ENCODE measurements around the gene VIL1.

The VIL1 gene

DNA sequence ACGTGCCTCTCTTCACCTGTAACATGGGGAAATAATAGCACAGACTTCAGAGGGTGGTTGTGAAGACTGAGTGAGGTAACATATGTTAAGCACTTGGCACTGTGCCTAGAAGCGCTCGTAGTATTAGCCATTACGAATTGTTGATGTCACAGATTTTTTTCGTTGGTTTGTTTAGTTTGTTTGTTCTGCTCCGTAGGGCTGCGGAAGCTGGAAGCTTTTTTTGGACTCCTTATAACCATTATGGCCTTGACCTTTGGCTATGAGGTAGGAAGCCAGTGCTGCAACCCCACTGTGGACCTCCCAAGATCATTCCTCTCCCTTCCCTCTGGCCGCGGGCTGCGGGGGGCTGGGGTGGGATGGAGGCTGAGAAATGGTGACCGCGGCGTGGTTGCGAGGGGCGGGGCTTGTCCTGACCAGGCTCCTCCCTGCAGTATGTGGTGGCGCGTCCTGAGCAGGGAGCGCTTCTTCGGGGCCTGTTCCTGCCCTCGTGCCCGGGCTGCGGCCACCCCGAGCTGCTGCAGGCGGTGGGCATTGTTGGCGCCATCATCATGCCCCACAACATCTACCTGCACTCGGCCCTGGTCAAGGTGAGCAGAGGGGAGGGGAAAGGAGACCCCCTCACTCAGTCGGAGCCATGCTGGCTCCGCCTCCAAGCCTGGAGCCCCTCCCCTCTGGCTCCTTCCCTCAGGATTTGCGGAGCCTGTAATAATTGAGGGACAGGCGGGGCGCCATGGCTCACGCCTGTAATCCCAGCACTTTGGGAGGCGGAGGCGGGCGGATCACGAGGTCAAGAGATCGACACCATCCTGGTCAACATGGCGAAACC, 31.3 kb upstream of the VIL1 start:
- no peaks in the 10 kb centered on the region for H3K36me3 ChIP-seq (ENCODE audit: control insufficient read depth in 1 of 2, insufficient read depth in 2 of 2, low read length in 2 of 2)
- H3K23ac ChIP-seq (ENCODE audit: low read length) = no peak overlapping the region
- H4K12ac ChIP-seq (ENCODE audit: low read depth, low read length) = no peak overlapping the region
- H3K14ac ChIP-seq (ENCODE audit: low read length) = no peak overlapping the region
- no CpG with 5 or more reads among the region's 38 CpGs for WGBS (ENCODE audit: extremely low coverage, insufficient coverage, insufficient read length)
- H3K4me1 ChIP-seq (ENCODE audit: control insufficient read depth in 1 of 2, insufficient read depth in 2 of 2, low read length in 2 of 2) = peaks cover 2 to 3% of the 10 kb centered on the region in 2 experiments
- DNase-seq = peak; percentile 61 to 86
- H2AFZ ChIP-seq (ENCODE audit: insufficient read depth, low read length, poor library complexity) = peak overlapping the region; percentile 9
- no peak overlapping the region for H2AK5ac ChIP-seq (ENCODE audit: low read length)
- H3K18ac ChIP-seq (ENCODE audit: low read length) = no peak overlapping the region
- H3K9me3 ChIP-seq (ENCODE audit: insufficient read depth, low read depth, low read length) = peaks cover 2% of the 10 kb centered on the region
- H3K27me3 ChIP-seq (ENCODE audit: insufficient read depth, low read length) = no peaks in the 10 kb centered on the region
- no peaks in the 10 kb centered on the region for H3K79me2 ChIP-seq (ENCODE audit: control insufficient read depth, insufficient read depth, low read length, poor library complexity)
- H3K4me2 ChIP-seq (ENCODE audit: low read length) = peak overlapping the region; percentile 62
- no peak overlapping the region for H3K9ac ChIP-seq (ENCODE audit: low read length)
- no peak overlapping the region for H2BK120ac ChIP-seq (ENCODE audit: insufficient read depth, low read length, poor library complexity)
- H3K4me3 ChIP-seq (ENCODE audit: low read depth, low read length) = peak overlapping the region; percentile 44
- no peak overlapping the region for H2BK5ac ChIP-seq (ENCODE audit: low read depth, low read length, poor library complexity)
- no peak overlapping the region for H3K27ac ChIP-seq (ENCODE audit: low read depth, low read length)
- peaks cover 2% of the 10 kb centered on the region for H3K79me1 ChIP-seq (ENCODE audit: low read length)
- no peak overlapping the region for H3K4ac ChIP-seq (ENCODE audit: low read depth, low read length)
- H4K8ac ChIP-seq (ENCODE audit: low read depth, low read length) = no peak overlapping the region
- no peak overlapping the region for H2BK12ac ChIP-seq (ENCODE audit: low read length)
- H4K91ac ChIP-seq (ENCODE audit: low read depth, low read length) = no peak overlapping the region

DNA sequence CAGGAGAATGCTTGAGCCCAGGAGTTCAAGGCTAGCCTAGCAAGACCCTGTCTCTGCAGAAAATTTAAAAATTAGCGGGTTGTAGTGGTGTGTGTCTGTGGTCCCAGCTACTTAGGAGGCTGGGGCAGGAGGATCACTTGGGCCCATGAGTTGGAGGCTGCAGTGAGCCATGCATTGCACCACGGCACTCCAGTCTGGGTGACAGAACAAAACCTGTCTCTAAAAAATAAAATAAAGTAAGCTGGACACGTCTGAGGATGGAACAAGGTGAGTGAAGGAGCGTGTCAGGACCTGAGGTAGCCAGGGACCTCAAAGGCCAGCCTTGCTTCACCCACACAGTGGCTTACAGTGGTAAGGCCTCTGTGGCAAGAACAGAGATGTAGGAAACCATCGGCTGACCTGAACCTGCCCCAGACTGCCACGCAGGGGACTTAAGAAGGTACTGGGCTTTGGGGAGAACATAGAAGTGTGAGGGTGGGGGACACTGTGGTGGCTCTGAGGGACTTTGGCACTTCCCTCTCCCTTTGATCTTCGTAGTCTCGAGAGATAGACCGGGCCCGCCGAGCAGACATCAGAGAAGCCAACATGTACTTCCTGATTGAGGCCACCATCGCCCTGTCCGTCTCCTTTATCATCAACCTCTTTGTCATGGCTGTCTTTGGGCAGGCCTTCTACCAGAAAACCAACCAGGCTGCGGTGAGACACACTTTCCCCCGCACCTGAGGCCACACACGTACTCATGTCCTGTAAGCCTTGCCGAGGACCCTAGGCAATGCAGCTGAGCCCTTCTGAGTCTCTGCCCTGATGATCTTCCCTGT, 29.4 kb upstream of the VIL1 start:
- no peak overlapping the region for H2AK5ac ChIP-seq (ENCODE audit: low read length)
- no peaks in the 10 kb centered on the region for H3K27me3 ChIP-seq (ENCODE audit: insufficient read depth, low read length)
- no peak overlapping the region for H2AFZ ChIP-seq (ENCODE audit: insufficient read depth, low read length, poor library complexity)
- H4K8ac ChIP-seq (ENCODE audit: low read depth, low read length) = no peak overlapping the region
- no peaks in the 10 kb centered on the region for H3K79me2 ChIP-seq (ENCODE audit: control insufficient read depth, insufficient read depth, low read length, poor library complexity)
- H3K23ac ChIP-seq (ENCODE audit: low read length) = no peak overlapping the region
- H2BK12ac ChIP-seq (ENCODE audit: low read length) = no peak overlapping the region
- no peaks in the 10 kb centered on the region for H3K36me3 ChIP-seq (ENCODE audit: control insufficient read depth in 1 of 2, insufficient read depth in 2 of 2, low read length in 2 of 2)
- H3K4ac ChIP-seq (ENCODE audit: low read depth, low read length) = no peak overlapping the region
- peaks cover 2 to 3% of the 10 kb centered on the region in 2 experiments for H3K4me1 ChIP-seq (ENCODE audit: control insufficient read depth in 1 of 2, insufficient read depth in 2 of 2, low read length in 2 of 2)
- WGBS (ENCODE audit: extremely low coverage, insufficient coverage, insufficient read length) = no CpG with 5 or more reads among the region's 17 CpGs
- H3K4me3 ChIP-seq (ENCODE audit: low read depth, low read length) = no peak overlapping the region
- H3K4me2 ChIP-seq (ENCODE audit: low read length) = no peak overlapping the region
- no peak overlapping the region for H2BK5ac ChIP-seq (ENCODE audit: low read depth, low read length, poor library complexity)
- H3K9ac ChIP-seq (ENCODE audit: low read length) = no peak overlapping the region
- H3K27ac ChIP-seq (ENCODE audit: low read depth, low read length) = no peak overlapping the region
- no peak for DNase-seq
- H3K14ac ChIP-seq (ENCODE audit: low read length) = no peak overlapping the region
- H3K9me3 ChIP-seq (ENCODE audit: insufficient read depth, low read depth, low read length) = peaks cover 2% of the 10 kb centered on the region
- no peak overlapping the region for H2BK120ac ChIP-seq (ENCODE audit: insufficient read depth, low read length, poor library complexity)
- H4K91ac ChIP-seq (ENCODE audit: low read depth, low read length) = no peak overlapping the region
- no peak overlapping the region for H4K12ac ChIP-seq (ENCODE audit: low read depth, low read length)
- H3K18ac ChIP-seq (ENCODE audit: low read length) = no peak overlapping the region
- peaks cover 2% of the 10 kb centered on the region for H3K79me1 ChIP-seq (ENCODE audit: low read length)

DNA sequence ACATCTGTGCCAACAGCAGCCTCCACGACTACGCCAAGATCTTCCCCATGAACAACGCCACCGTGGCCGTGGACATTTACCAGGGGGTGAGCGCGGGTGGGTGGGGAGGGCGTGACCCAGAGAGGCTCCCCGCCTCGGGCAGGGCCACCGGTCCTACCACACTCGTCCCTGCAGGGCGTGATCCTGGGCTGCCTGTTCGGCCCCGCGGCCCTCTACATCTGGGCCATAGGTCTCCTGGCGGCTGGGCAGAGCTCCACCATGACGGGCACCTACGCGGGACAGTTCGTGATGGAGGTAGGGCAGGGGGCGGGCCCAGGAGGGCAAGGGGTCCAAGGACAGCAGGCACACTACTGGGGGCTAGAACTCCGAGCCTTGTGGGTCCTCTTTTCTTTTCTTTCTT, 27.7 kb upstream of the VIL1 start:
- Histone ChIP-seq H2AFZ (ENCODE audit: insufficient read depth, low read length, poor library complexity) (no peak overlapping the region), H2BK120ac (ENCODE audit: insufficient read depth, low read length, poor library complexity) (no peak overlapping the region), H3K27ac (ENCODE audit: low read depth, low read length) (no peak overlapping the region), H2BK5ac (ENCODE audit: low read depth, low read length, poor library complexity) (no peak overlapping the region), H3K79me1 (ENCODE audit: low read length) (peaks cover 3% of the 10 kb centered on the region), H3K4me1 (ENCODE audit: control insufficient read depth in 1 of 2, insufficient read depth in 2 of 2, low read length in 2 of 2) (peaks cover 3 to 5% of the 10 kb centered on the region in 2 experiments), H3K4me2 (ENCODE audit: low read length) (no peak overlapping the region), H4K8ac (ENCODE audit: low read depth, low read length) (no peak overlapping the region), H3K9ac (ENCODE audit: low read length) (no peak overlapping the region), H3K79me2 (ENCODE audit: control insufficient read depth, insufficient read depth, low read length, poor library complexity) (peaks cover under 1% of the 10 kb centered on the region), H2AK5ac (ENCODE audit: low read length) (no peak overlapping the region), H3K36me3 (ENCODE audit: control insufficient read depth in 1 of 2, insufficient read depth in 2 of 2, low read length in 2 of 2) (no peaks in the 10 kb centered on the region), H3K27me3 (ENCODE audit: insufficient read depth, low read length) (no peaks in the 10 kb centered on the region), H3K4ac (ENCODE audit: low read depth, low read length) (no peak overlapping the region), H3K4me3 (ENCODE audit: low read depth, low read length) (no peak overlapping the region), H3K18ac (ENCODE audit: low read length) (no peak overlapping the region), H4K12ac (ENCODE audit: low read depth, low read length) (no peak overlapping the region), H3K23ac (ENCODE audit: low read length) (no peak overlapping the region), H2BK12ac (ENCODE audit: low read length) (no peak overlapping the region), H4K91ac (ENCODE audit: low read depth, low read length) (no peak overlapping the region), H3K9me3 (ENCODE audit: insufficient read depth, low read depth, low read length) (peaks cover 2% of the 10 kb centered on the region), H3K14ac (ENCODE audit: low read length) (no peak overlapping the region)
- WGBS (ENCODE audit: extremely low coverage, insufficient coverage, insufficient read length) = no CpG with 5 or more reads among the region's 23 CpGs
- DNase-seq = peak in 1 of 2 donors; percentile 60

DNA sequence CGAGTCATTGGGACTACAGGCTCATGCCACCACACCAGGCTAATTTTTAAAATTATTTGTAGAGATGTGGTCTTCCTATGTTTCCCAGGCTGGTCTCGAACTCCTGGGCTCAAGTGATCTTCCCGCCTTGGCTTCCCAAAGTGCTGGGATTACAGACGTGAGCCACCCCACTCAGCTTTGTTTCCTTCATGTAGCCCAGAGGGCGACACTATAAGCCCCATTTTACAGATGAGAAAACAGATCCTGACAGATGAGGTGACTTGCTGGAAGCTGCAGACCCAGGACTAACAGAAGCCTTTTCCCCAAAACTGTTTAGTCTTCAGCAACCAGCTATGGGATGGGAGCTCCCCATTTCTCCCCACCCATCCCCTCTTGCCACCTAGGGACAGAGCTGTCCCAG, 26.5 kb upstream of the VIL1 start:
- Histone ChIP-seq H4K8ac (ENCODE audit: low read depth, low read length) (no peak overlapping the region), H3K14ac (ENCODE audit: low read length) (no peak overlapping the region), H2BK12ac (ENCODE audit: low read length) (no peak overlapping the region), H3K4me2 (ENCODE audit: low read length) (no peak overlapping the region), H4K91ac (ENCODE audit: low read depth, low read length) (no peak overlapping the region), H3K4ac (ENCODE audit: low read depth, low read length) (no peak overlapping the region), H3K9ac (ENCODE audit: low read length) (no peak overlapping the region), H3K4me1 (ENCODE audit: control insufficient read depth in 1 of 2, insufficient read depth in 2 of 2, low read length in 2 of 2) (peaks cover 13% of the 10 kb centered on the region in 2 experiments), H3K9me3 (ENCODE audit: insufficient read depth, low read depth, low read length) (peaks cover 2% of the 10 kb centered on the region), H3K4me3 (ENCODE audit: low read depth, low read length) (no peak overlapping the region), H3K27ac (ENCODE audit: low read depth, low read length) (no peak overlapping the region), H3K79me1 (ENCODE audit: low read length) (peaks cover 12% of the 10 kb centered on the region), H2BK5ac (ENCODE audit: low read depth, low read length, poor library complexity) (no peak overlapping the region), H2BK120ac (ENCODE audit: insufficient read depth, low read length, poor library complexity) (no peak overlapping the region), H3K18ac (ENCODE audit: low read length) (no peak overlapping the region), H3K23ac (ENCODE audit: low read length) (no peak overlapping the region), H3K36me3 (ENCODE audit: control insufficient read depth in 1 of 2, insufficient read depth in 2 of 2, low read length in 2 of 2) (no peaks in the 10 kb centered on the region), H3K79me2 (ENCODE audit: control insufficient read depth, insufficient read depth, low read length, poor library complexity) (peaks cover 2% of the 10 kb centered on the region), H2AFZ (ENCODE audit: insufficient read depth, low read length, poor library complexity) (no peak overlapping the region), H4K12ac (ENCODE audit: low read depth, low read length) (no peak overlapping the region), H3K27me3 (ENCODE audit: insufficient read depth, low read length) (no peaks in the 10 kb centered on the region), H2AK5ac (ENCODE audit: low read length) (no peak overlapping the region)
- no peak for DNase-seq
- WGBS (ENCODE audit: extremely low coverage, insufficient coverage, insufficient read length) = no CpG with 5 or more reads among the region's 5 CpGs
